GM12878 (cell line): ENCODE measurements around the gene PCDHGC4. TPM values are rescaled to one million over a fixed set of nuclear protein-coding genes. Genes with fewer than 3 reads are reported as not detected.

ENCODE experiments used
- ATAC-seq: fragments of 200-7000 bp; cut with Tn5 transposase; 3 replicates; pipeline ENCODE4 v1.9.1; 2020; ENCODE audit warnings: mild to moderate bottlenecking, moderate library complexity
- BruUV-seq: library from RNA; stranded (reverse); fragments of 400-500 nt; replicated peaks from 2 replicates; lab custom pipeline; 2021; lab: Mats Ljungman, UMichigan
- CTCF ChIA-PET: fragments of 300-600 bp; sonication (Branson Sonifier 250); formaldehyde crosslinking; extraction: SDS; loops from one replicate; lab custom pipeline; 2021; ENCODE audit warnings: inconsistent platforms; lab: Yijun Ruan, JAX
- POLR2A ChIA-PET: fragments of 350-600 bp; formaldehyde crosslinking; extraction: SDS; loops from one replicate; lab custom pipeline; 2021; ENCODE audit warnings: inconsistent platforms; lab: Charles Lee
- RAD21 ChIA-PET: fragments of 300-600 bp; sonication (Branson Sonifier 250); formaldehyde crosslinking; loops from one replicate; lab custom pipeline; 2023; ENCODE audit warnings: antibody characterized with exemption; ENCODE audit not compliant: unreplicated experiment; lab: Charles Lee
- SMC1A ChIA-PET: fragments of 300-600 bp; sonication (Branson Sonifier 250); formaldehyde crosslinking; loops from one replicate; lab custom pipeline; 2023; ENCODE audit not compliant: unreplicated experiment, uncharacterized antibody; lab: Charles Lee
- DNase-seq: peaks from one replicate; pipeline ENCODE4 v3.0.0-alpha.2; 2011; ENCODE audit warnings: low read depth, low spot score
- FAIRE-seq: peaks from 3 replicates; lab custom pipeline; 2011; peaks lifted over from hg19 to GRCh38; lab: Jason Lieb, UNC
- H2AFZ ChIP-seq: 2 replicates; pipeline ENCODE4 v1.6.0; 2011; ENCODE audit warnings: low read depth, low read length, control low read depth; ENCODE audit not compliant: control insufficient read depth
- H3K27ac ChIP-seq: 2 replicates; pipeline ENCODE4 v1.5.1; 2011; ENCODE audit warnings: control low read depth; ENCODE audit not compliant: control insufficient read depth, insufficient read depth
- H3K27me3 ChIP-seq, 2 experiments: replicated peaks in 1 of 2; 2 replicates each; pipeline versions ENCODE4 v1.6.0 to v1.6.1; 2011; ENCODE audit warnings: low read length in 1 of 2; ENCODE audit not compliant: control insufficient read depth in 2 of 2, insufficient read depth in 2 of 2
- H3K36me3 ChIP-seq, 2 experiments: 2 replicates each; pipeline ENCODE4 v1.5.1; 2011; ENCODE audit warnings: low read length in 1 of 2; ENCODE audit not compliant: control insufficient read depth in 2 of 2, insufficient read depth in 2 of 2
- H3K4me1 ChIP-seq: 2 replicates; pipeline ENCODE4 v1.6.1; 2011; ENCODE audit warnings: mild to moderate bottlenecking, low read length, moderate library complexity, mixed read lengths; ENCODE audit not compliant: control insufficient read depth, insufficient read depth
- H3K4me2 ChIP-seq: 2 replicates; pipeline ENCODE4 v1.6.0; 2011; ENCODE audit warnings: control low read depth; ENCODE audit not compliant: control insufficient read depth, insufficient read depth
- H3K4me3 ChIP-seq: fragments of 200-600 bp; sonication (generic); 2 replicates; pipeline ENCODE4 v1.5.1; 2016
- H3K79me2 ChIP-seq: 2 replicates; pipeline ENCODE4 v1.6.0; 2011; ENCODE audit warnings: low read length; ENCODE audit not compliant: control insufficient read depth, insufficient read depth
- H3K9ac ChIP-seq: 2 replicates; pipeline ENCODE4 v1.8.0; 2011; ENCODE audit warnings: low read length, control low read depth, mixed read lengths; ENCODE audit not compliant: control insufficient read depth, insufficient read depth
- H3K9me3 ChIP-seq: replicated peaks from 3 replicates; pipeline ENCODE4 v1.5.1; 2011; ENCODE audit warnings: mild to moderate bottlenecking, low read length; ENCODE audit not compliant: control insufficient read depth, insufficient read depth
- H4K20me1 ChIP-seq: 2 replicates; pipeline ENCODE4 v1.6.0; 2011; ENCODE audit not compliant: control insufficient read depth, insufficient read depth
- ATF7 ChIP-seq: fragments of 450-650 bp; IDR thresholded peaks from 2 replicates; pipeline ENCODE4 v1.6.1; 2016; ENCODE audit warnings: low read depth, mild to moderate bottlenecking
- EP300 ChIP-seq, 2 experiments: fragments of 150-350 bp in 1 of 2; IDR thresholded peaks; 2 replicates each; pipeline ENCODE4 v1.6.1; 2011 to 2012; ENCODE audit warnings: low read depth in 2 of 2, low read length in 2 of 2, borderline replicate concordance in 1 of 2, improper control_type of control experiment in 1 of 2, inconsistent platforms in 1 of 2; ENCODE audit not compliant: control insufficient read depth in 1 of 2
- GABPA ChIP-seq: IDR thresholded peaks from 2 replicates; pipeline ENCODE4 v1.6.1; 2014; ENCODE audit warnings: antibody characterized with exemption, low read depth, mild to moderate bottlenecking, inconsistent platforms
- GATAD2B ChIP-seq: fragments of 450-650 bp; conservative IDR thresholded peaks from 2 replicates; pipeline ENCODE4 v1.6.1; 2017; ENCODE audit warnings: low read depth, mild to moderate bottlenecking, moderate library complexity
- NBN ChIP-seq: fragments of 450-650 bp; IDR thresholded peaks from 2 replicates; pipeline ENCODE4 v1.6.1; 2016
- NR2C1 ChIP-seq: fragments of 450-650 bp; IDR thresholded peaks from 2 replicates; pipeline ENCODE4 v1.6.1; 2017; ENCODE audit warnings: antibody characterized with exemption, mild to moderate bottlenecking, moderate library complexity
- NR2C2 ChIP-seq: IDR thresholded peaks from 2 replicates; pipeline ENCODE4 v1.6.1; 2011; ENCODE audit warnings: borderline replicate concordance, low read depth; ENCODE audit not compliant: control insufficient read depth, insufficient read length
- RUNX3 ChIP-seq: IDR thresholded peaks from 2 replicates; pipeline ENCODE4 v1.6.1; 2012; ENCODE audit warnings: low read length, inconsistent platforms
- SMAD1 ChIP-seq: fragments of 450-650 bp; IDR thresholded peaks from 2 replicates; pipeline ENCODE4 v1.6.1; 2018; ENCODE audit warnings: mild to moderate bottlenecking, low read depth; ENCODE audit not compliant: partially characterized antibody
- SPI1 ChIP-seq: IDR thresholded peaks from 2 replicates; pipeline ENCODE4 v1.6.1; 2011; ENCODE audit warnings: low read depth, mild to moderate bottlenecking, low read length, moderate library complexity, borderline replicate concordance; ENCODE audit not compliant: insufficient read depth
- ZNF592 ChIP-seq: fragments of 450-650 bp; IDR thresholded peaks from 2 replicates; pipeline ENCODE4 v1.6.1; 2017; ENCODE audit warnings: mild to moderate bottlenecking, moderate library complexity
- ZZZ3 ChIP-seq: IDR thresholded peaks from 2 replicates; pipeline ENCODE4 v1.6.1; 2011; ENCODE audit warnings: low read depth; ENCODE audit not compliant: control insufficient read depth, insufficient read length
- whole genome bisulfite sequencing: methylation state at CpG from one replicate; pipeline ENCODE4 v1.1.6; 2016; ENCODE audit warnings: low lambda C conversion rate; ENCODE audit not compliant: insufficient replicate concordance, insufficient coverage; ENCODE audit errors: missing lambda C conversion rate; 5-methylcytosine and 5-hydroxymethylcytosine counted together
- in situ Hi-C: fragments of 300-500 bp; cut with MboI; formaldehyde crosslinking; loops from 9 replicates; pipeline ENCODE4 v1.14.3; 2018; ENCODE audit warnings: mixed read lengths
- intact Hi-C: fragments of 100-400 bp; cut with micrococcal nuclease; formaldehyde crosslinking; loops from one replicate; pipeline ENCODE4 v1.14.2; 2022; ENCODE audit not compliant: unreplicated experiment
- polyA plus RNA-seq, 11 experiments: library from polyadenylated mRNA; depleted of rRNA in 4 of 11; unstranded in 6 of 11; stranded (reverse) in 5 of 11; fragments of >200 nt; fragmentation: Nextera tagmentation in 4 of 11; fragmentation: Illumina TruSeq in 1 of 11; extraction: Ambion mirVana in 4 of 11; extraction: Trizol in 1 of 11; gene quantifications; 1 replicate in 1 of 11; 2 replicates in 10 of 11; pipeline versions ENCODE4 v1.2.1 to v1.2.3, GENCODE V29; 2011 to 2016; ENCODE audit warnings: inconsistent platforms in 2 of 11, missing spikeins in 2 of 11, low read depth in 1 of 11
- total RNA-seq, 4 experiments: library from RNA; depleted of rRNA in 3 of 4; stranded (reverse); fragments of >200 nt in 3 of 4; fragmentation: Illumina TruSeq in 1 of 4; extraction: Trizol in 1 of 4; gene quantifications; 2 replicates each; pipeline versions ENCODE4 v1.2.1 to v1.2.3, GENCODE V29; 2013 to 2021

Gene PCDHGC4
- total and polyA plus RNA-seq, 10 of the 15 experiments (the other 5 are each of a cell fraction or from before 2014, with no cell fraction given): 0.04 to 1.2 (median 0.52) TPM

- FAIRE-seq (no peak), ATAC-seq (no peak)
- H3K4me1 ChIP-seq: no peaks in the 10 kb centered on the region
- ChIA-PET SMC1A (no interaction called here), POLR2A (no interaction called here), CTCF (interaction anchor here (1.0 to 2.2 kb wide), 2 partner anchors 21 to 34 kb away, joined by 3 to 8 read pairs; partner anchors contain the start of genes PCDHGA11 and PCDHGC3), RAD21 (no interaction called here)
- H3K79me2 ChIP-seq: no peaks in the 10 kb centered on the region
- in situ Hi-C loops (no loop called here), intact Hi-C loops (no loop called here)
- H3K27ac ChIP-seq: no peak overlapping the region
- no peaks in the 10 kb centered on the region for H3K36me3 ChIP-seq
- H4K20me1 ChIP-seq: no peaks in the 10 kb centered on the region
- H3K9ac ChIP-seq: no peak overlapping the region
- no peak overlapping the region for H3K4me2 ChIP-seq
- no TSS peak for BruUV-seq
- H3K4me3 ChIP-seq: no peak overlapping the region
- WGBS: 96% methylated on average over 48 of the region's 50 CpGs
- no peak overlapping the region for H2AFZ ChIP-seq
- TF ChIP-seq RUNX3: no peak
- TF ChIP-seq, all 136 proteins: peak for 0
- DNase-seq: no peak
- no peaks in the 10 kb centered on the region; the same call in 2 of the 3 replicates for H3K9me3 ChIP-seq
- H3K27me3 ChIP-seq: no peaks in the 10 kb centered on the region
These were observed 43.2 kb upstream of the PCDHGC4 start for GRCh38 chr5:141441571-141442170.

GRCh38 chr5:141465351-141465750 lies 19.5 kb upstream of the PCDHGC4 start:
- no peak overlapping the region for H3K4me2 ChIP-seq
- ATAC-seq: no peak
- intact Hi-C loops (no loop called here), in situ Hi-C loops (no loop called here)
- H3K9me3 ChIP-seq: no peaks in the 10 kb centered on the region
- no peak for DNase-seq
- RAD21 ChIA-PET: interaction anchor here (3.5 kb wide), 1 partner anchor 11 kb away, joined by 17 read pairs; the partner anchor contains the start of gene PCDHGC3
- SMC1A ChIA-PET: interaction anchor here (1.2 to 3.3 kb wide), 4 partner anchors 10 to 98 kb away, joined by 3 to 19 read pairs (median 3); partner anchors contain the start of genes PCDHGA11 and PCDHGC3
- H2AFZ ChIP-seq: no peak overlapping the region
- H3K36me3 ChIP-seq: no peaks in the 10 kb centered on the region
- no peak overlapping the region for H3K27ac ChIP-seq
- H3K4me3 ChIP-seq: no peak overlapping the region
- H3K27me3 ChIP-seq: no peaks in the 10 kb centered on the region
- no peaks in the 10 kb centered on the region for H3K4me1 ChIP-seq
- H3K9ac ChIP-seq: no peak overlapping the region
- WGBS: 98% methylated on average over 3 of the region's 3 CpGs
- CTCF ChIA-PET: interaction anchor here (1.3 to 2.0 kb wide), 4 partner anchors 10 to 127 kb away, joined by 3 to 12 read pairs (median 4); partner anchors contain the start of gene PCDHGC3
- H3K79me2 ChIP-seq: no peaks in the 10 kb centered on the region
- no peak for FAIRE-seq
- POLR2A ChIA-PET: no interaction called here
- BruUV-seq: no TSS peak
- H4K20me1 ChIP-seq: no peaks in the 10 kb centered on the region
- no peak for TF ChIP-seq ZZZ3
- TF ChIP-seq NR2C1: no peak
- TF ChIP-seq EP300 (IDR thresholded peaks at IDR 0.05; ENCODE audit: borderline replicate concordance in 1 of 2, control insufficient read depth in 1 of 2, low read depth in 2 of 2, low read length in 2 of 2): no peak
- TF ChIP-seq ZNF592: no peak
- no peak for TF ChIP-seq NBN
- no peak for TF ChIP-seq GABPA
- TF ChIP-seq ATF7: no peak
- no peak for TF ChIP-seq GATAD2B
- TF ChIP-seq NR2C2: no peak
- TF ChIP-seq SMAD1: no peak
- TF ChIP-seq SPI1: no peak
